ENCODE results near the gene TNFRSF19.

GRCh38 chr13:23668562-23668961 is 98.3 kb downstream of the TNFRSF19 start:
- TF ChIP-seq POLR2A (IDR thresholded peaks at IDR 0.05) (no peak), CTCF (IDR thresholded peaks at IDR 0.05) (no peak)
